Umbilical cord (tissue), 2 donors: ENCODE results near the gene MUSTN1. TPM values are rescaled to one million over a fixed set of nuclear protein-coding genes. Genes with fewer than 3 reads are reported as not detected.

Experiments
- DNase-seq: peaks from one replicate; pipeline ENCODE4 v3.0.0-alpha.2; 2015; ENCODE audit warnings: low spot score
- total RNA-seq: library from RNA; depleted of rRNA; stranded (reverse); fragments of >200 nt; gene quantifications from one replicate; pipeline ENCODE4 v1.2.3, GENCODE V29; 2014; ENCODE audit warnings: low replicate concordance; ENCODE audit not compliant: insufficient read depth

Gene MUSTN1
- total RNA-seq, 1 donor from 2014 or later = 6.7 TPM

- no peak for DNase-seq
Measured at GRCh38 chr3:52835766-52836470, 1.1 kb upstream of the MUSTN1 start.

DNA sequence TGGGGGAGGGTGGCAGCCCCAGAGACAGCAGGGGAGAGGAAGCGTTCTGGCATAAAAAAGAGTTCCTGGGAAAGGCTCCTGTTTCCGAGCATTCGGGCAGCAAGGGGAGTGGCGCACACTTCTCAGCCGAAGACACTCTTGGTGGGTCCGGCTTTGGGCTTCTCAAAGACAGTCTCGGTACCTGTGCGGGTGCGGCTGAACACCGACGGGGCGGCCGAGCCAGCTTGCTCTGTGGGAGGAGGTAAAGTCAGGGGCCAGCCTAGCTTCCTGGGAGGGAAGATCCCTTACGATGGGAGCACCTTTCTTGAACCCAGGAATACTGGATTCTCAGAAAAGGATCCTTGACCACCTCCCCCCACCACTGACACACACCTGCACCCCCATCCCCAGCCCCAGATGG is 1.6 kb downstream of the MUSTN1 start:
- DNase-seq = no peak

GRCh38 chr3:52831500-52832301 is 3.1 kb downstream of the MUSTN1 start:
- peak; percentile 44 for DNase-seq

GRCh38 chr3:52830535-52831258 is 4.1 kb downstream of the MUSTN1 start, which contains the start of gene ITIH4:
ITIH4 (minus strand) TSS chr3:52830672; CDS start chr3:52830642, 30 bp downstream.
- no peak for DNase-seq

- DNase-seq = no peak
Measured at GRCh38 chr3:52829906-52830463, 4.8 kb downstream of the MUSTN1 start.

DNA sequence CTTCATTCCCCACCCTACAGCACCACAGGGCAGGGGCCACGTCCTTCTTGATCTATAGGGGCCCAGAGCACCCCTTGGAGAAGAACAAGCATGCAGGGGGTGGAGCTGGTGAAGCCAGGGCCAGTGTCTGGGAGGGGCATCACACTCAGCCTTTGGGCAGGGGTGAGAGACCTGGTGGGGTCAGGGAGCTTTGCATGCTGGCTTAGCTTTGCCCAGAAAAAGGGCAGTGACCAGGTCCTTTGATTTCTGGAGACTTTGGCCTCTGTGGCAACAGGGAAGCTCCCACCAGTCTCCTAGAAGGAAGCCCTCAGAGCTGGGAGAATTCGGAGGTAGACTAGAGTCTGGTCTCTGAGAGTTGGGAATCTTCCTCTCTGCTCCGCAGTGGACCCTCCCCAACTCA is 5.3 kb downstream of the MUSTN1 start:
- DNase-seq = no peak

DNA sequence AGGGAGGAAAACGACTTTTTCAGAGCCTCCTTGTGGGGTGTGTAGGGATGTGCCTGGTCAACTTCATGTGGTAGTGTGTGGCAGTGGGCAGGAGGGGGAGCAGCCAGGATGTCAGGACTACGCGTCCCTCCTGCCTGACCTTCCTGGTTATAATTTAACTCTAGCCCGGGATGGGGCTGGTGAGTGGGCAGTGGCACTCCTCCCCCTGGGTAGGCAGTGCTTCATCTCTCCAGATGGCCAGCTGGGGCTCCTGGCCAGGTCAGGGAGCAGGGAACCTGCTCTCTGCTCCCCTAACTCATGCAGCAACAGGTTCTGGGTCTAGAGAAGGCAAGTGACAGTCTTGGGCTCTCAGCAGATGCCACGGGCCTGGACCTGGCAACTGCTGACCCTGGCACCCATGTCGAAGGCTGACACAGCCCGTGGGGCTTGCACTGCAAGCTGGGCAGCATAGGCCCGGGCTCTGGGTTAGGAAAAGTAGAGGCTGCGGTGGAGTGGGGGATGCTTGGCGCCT is 6.9 kb downstream of the MUSTN1 start:
- DNase-seq = no peak

DNA sequence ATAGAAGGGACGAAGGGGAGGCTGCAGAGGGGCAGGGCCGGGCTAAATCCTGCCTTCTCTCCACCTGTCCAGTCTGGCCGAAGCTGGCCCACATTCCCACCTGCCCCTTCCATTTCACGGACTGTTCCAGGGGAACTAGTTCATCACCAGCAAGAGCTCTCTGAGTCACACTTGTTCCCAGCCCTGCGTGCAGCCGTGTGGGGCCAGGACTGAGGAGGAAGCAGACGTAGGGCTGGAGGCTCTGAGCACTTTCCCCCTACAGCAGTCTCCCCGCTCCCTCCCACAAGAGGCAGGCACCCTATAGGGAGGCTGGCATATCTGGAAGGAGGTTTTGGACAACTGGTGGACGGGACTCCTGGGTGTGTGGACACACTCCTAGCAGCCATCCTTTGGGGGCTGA is 7.4 kb downstream of the MUSTN1 start:
- no peak for DNase-seq

- no peak for DNase-seq
Measured at GRCh38 chr3:52824037-52824436, 10.8 kb downstream of the MUSTN1 start.

DNA sequence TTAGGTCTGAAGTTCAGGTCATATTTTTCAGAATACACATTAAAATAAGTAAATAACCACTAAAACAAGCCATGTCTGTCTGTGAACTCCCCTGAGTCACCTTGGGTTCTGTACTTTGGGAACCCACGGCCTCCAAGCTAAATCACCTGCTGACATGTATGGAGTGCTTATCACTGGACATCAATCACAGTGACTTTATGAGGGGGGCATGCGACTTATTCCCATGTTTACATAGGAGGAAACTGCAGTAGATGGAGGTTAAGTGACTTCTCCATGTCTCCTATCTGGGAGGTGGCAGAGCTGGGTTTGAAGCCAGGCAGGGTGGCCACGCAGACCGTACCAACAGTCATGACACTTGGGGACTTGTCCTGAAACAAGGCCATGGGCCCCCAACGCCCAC is 12.5 kb downstream of the MUSTN1 start:
- DNase-seq = no peak

DNA sequence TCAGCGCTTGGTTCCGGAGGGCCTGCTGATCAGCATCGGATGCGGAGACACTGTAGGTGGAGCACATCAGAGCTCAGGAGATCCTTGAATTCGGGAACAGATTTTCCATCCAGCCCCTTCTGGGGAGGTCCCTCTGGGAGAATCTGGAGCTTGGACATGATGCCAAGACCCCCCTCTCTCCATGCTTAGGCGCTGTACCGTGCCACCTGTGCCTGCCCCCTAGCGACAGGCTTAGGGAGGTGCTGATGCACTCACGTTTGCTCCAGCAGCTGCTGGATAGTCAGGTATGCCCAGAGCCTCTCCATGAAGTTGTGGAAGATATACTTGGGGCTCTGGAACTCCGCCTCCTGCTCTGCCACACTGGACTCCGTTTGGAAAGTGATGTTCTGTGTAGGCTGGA is 14.1 kb downstream of the MUSTN1 start:
- no peak for DNase-seq

DNA sequence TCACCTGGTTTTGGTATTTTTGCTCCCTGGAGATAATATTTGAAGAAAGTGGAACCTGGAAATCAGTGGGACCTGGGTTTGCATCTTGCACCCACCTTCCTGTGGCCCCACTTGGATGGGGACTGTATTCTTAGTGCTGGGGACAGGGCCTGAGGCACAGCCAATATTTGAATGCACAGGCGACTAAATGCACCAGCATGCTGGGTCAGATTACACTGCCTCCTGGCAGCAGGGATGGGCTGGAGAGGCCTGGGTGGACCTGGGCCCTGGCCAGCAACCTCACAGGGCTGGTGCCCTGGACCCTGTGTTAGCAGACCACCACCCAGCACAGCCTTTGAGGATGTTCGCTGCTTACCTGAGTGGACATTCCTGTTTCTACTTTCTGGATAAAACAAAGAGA is 14.9 kb downstream of the MUSTN1 start:
- no peak for DNase-seq

DNA sequence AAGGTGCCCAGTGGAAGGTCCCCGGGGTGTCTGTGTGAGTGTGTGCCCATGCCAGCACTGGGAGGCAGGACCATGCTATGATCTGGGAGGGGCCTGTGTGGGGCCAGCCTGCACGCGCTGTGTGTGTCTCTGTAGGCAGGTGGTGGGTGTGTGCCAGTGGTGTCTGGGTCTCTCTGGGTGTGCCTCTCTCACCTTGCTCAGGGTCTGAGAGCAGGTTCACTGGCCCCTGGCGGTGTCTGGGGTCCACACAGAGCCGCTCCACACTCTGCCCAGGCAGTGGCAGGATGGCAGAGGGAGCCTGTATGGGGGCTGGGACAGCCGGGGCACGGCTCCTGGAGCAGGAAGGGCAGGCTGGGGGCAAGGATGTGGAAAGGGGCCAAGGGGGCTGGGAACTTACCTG is 17.0 kb downstream of the MUSTN1 start:
- DNase-seq = no peak

- DNase-seq = no peak
Measured at GRCh38 chr3:52817221-52817620, 17.6 kb downstream of the MUSTN1 start.

DNA sequence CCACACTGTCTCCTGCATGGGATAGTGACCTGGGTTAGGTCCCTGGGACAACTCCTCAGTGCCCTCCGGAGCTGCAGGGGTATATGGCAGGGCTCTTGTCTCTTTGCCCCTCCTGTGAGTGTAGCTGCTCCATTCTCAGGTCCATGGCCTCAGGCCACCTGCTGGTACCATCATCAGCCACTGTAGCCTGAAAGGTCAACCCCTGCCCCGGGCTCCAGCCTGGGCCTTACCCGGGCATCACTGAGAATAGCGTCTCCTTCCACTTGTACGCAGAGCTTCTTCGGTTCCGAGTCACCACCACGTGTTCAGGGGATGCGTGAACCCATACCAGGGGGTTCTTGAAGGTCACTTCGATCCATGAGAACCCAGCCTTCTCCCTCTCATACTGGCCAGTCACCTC is 18.2 kb downstream of the MUSTN1 start:
- DNase-seq = no peak

- no peak for DNase-seq
Measured at GRCh38 chr3:52816199-52816598, 18.6 kb downstream of the MUSTN1 start.

DNA sequence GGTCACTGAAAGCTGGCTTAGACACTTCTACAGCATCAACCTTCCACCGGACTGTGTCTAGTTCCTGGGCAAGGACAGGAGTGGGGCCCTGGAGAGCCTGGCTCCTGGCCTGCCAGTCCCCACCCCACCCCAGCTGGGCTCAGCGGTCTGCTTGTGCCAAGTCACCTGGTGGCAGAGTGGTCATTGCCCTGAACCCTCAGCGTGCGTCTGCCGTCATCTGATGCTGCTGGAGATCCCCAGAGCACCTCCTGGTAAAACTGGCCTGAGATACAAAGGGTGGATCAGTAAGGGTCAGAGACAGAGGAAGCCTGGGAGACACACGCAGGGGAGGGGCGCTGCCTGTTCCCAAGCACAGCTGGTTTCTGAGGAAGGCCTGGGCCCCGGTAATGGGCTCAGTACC is 21.0 kb downstream of the MUSTN1 start:
- no peak for DNase-seq

- no peak for DNase-seq
Measured at GRCh38 chr3:52811452-52812011, 23.3 kb downstream of the MUSTN1 start.

DNA sequence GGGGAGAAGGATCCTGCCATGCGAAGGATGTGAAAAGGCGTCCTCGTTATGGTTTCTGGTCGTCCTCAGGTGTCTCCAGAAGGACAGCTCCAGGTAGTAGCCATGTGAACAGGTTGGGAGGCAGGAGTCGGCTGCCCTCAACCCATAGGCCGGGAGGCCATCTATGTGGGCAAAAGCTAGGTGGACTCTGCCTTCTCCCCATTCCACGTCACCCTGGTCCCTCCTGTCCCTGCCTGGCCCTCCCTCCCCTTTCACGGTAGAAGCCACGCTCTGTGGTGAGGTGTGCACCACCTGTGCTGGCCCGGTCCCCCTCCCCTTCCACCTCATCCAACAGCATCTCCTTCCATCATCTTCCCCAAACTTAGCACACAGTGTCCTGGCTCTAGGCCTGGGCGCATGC is 23.9 kb downstream of the MUSTN1 start:
- no peak for DNase-seq

- no peak for DNase-seq
Measured at GRCh38 chr3:52809662-52810377, 25.0 kb downstream of the MUSTN1 start.

DNA sequence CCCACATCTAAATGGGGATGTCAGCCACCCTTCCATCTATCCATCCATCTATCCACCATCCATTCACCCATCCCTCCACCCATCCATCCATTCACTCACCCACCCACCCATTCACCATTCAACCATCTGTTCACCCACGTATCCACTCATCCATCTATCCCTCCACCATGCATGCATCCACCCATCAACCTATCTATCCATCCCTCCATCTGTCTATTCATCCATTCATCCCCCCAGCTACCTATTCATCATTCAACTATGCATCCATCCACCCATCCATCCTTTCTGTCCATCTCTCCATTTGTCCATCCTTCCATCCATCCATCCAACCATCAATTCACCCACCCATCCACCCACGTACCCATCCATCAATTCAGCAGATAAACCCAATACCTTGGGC is 25.7 kb downstream of the MUSTN1 start:
- no peak for DNase-seq
